ENCODE measurements around the gene EFR3B.

The EFR3B gene

DNA sequence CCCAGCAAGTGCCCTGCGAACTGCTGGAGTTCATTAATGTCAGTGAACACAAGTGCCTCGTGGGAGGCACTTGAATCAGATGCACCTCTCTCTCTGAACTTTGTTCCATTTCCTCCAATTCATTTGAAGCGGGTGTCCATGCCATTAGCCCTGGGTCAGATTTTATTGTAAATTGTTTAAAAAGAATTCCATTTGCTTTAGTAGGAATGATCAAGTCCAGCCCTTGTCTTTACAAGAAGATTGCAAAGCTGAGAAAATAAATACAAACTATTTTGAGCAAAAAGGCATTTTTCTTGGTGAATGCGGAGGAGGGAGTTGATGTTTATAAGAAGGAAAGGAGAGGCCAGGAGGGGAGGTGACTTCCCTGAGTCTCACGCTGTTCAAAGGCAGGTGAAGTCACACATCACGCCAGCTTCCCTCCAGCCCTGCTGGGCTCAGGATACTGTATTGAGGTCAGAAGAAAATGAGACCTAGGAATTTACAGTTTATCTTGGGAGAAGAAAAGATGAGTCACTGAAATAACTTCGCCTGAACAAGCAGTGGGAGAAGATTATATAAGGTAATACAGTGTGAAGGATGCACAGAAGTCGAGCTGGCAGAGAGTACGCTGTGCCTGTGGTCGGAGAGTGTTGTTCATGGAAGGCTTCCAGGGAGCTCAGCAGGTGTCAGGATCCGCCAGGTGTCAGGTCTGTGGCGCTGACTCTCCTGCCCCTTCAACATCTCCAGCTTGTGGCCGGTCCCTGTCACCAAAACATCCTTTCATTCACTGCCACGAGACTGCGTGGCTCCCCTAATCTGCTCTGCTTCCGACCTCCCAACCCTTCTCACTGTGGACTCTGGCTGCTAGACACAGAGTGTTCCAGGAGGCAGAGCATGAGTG lies 36.5 kb downstream of the EFR3B start (continued):
- no peak for TF ChIP-seq AEBP2 (tag by site-specific recombination; IDR thresholded peaks at IDR 0.05; ENCODE audit: borderline replicate concordance)
- TF ChIP-seq, protein P1, sequence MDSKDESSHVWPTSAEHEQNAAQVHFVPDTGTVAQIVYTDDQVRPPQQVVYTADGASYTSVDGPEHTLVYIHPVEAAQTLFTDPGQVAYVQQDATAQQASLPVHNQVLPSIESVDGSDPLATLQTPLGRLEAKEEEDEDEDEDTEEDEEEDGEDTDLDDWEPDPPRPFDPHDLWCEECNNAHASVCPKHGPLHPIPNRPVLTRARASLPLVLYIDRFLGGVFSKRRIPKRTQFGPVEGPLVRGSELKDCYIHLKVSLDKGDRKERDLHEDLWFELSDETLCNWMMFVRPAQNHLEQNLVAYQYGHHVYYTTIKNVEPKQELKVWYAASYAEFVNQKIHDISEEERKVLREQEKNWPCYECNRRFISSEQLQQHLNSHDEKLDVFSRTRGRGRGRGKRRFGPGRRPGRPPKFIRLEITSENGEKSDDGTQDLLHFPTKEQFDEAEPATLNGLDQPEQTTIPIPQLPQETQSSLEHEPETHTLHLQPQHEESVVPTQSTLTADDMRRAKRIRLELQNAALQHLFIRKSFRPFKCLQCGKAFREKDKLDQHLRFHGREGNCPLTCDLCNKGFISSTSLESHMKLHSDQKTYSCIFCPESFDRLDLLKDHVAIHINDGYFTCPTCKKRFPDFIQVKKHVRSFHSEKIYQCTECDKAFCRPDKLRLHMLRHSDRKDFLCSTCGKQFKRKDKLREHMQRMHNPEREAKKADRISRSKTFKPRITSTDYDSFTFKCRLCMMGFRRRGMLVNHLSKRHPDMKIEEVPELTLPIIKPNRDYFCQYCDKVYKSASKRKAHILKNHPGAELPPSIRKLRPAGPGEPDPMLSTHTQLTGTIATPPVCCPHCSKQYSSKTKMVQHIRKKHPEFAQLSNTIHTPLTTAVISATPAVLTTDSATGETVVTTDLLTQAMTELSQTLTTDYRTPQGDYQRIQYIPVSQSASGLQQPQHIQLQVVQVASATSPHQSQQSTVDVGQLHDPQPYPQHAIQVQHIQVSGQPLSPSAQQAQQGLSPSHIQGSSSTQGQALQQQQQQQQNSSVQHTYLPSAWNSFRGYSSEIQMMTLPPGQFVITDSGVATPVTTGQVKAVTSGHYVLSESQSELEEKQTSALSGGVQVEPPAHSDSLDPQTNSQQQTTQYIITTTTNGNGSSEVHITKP (tag by site-specific recombination; IDR thresholded peaks at IDR 0.05), result peak; percentile 74
- no peak for TF ChIP-seq KLF9 (tag by site-specific recombination; IDR thresholded peaks at IDR 0.05; ENCODE audit: low read depth)
- TF ChIP-seq ZNF391 (tag by site-specific recombination; IDR thresholded peaks at IDR 0.05; ENCODE audit: borderline replicate concordance, low read depth), result no peak; the same call in 1 of the 2 replicates
- no peak for TF ChIP-seq ZNF707 (tag by site-specific recombination; IDR thresholded peaks at IDR 0.05)
- TF ChIP-seq ZNF544 (tag by site-specific recombination; IDR thresholded peaks at IDR 0.05), result no peak
- no peak for TF ChIP-seq ZNF239 (tag by site-specific recombination; IDR thresholded peaks at IDR 0.05)
- peak; percentile 99 for TF ChIP-seq SCRT2 (tag by site-specific recombination; IDR thresholded peaks at IDR 0.05)
- no peak for TF ChIP-seq HOXC10 (CRISPR knock-in tag; IDR thresholded peaks at IDR 0.05)
- no peak for TF ChIP-seq ZNF274 (IDR thresholded peaks at IDR 0.05; ENCODE audit: low read length)
- no peak for TF ChIP-seq ZNF274 (tag by site-specific recombination; IDR thresholded peaks at IDR 0.05; ENCODE audit: borderline replicate concordance)
- TF ChIP-seq ZNF792 (tag by site-specific recombination; IDR thresholded peaks at IDR 0.05), result no peak
- TF ChIP-seq GLI2 (tag by site-specific recombination; IDR thresholded peaks at IDR 0.05; ENCODE audit: borderline replicate concordance, low read depth), result peak; percentile 57; the same call in 1 of the 2 replicates
- 0 out of 2 replicates have a peak, but pooled peaks have one; percentile 13 for TF ChIP-seq EGR2 (tag by site-specific recombination; IDR thresholded peaks at IDR 0.05; ENCODE audit: low read depth)
- TF ChIP-seq ZFP3 (tag by site-specific recombination; IDR thresholded peaks at IDR 0.05; ENCODE audit: low read depth), result no peak
- TF ChIP-seq ZNF843 (tag by site-specific recombination; IDR thresholded peaks at IDR 0.05), result peak; percentile 93
- no peak for TF ChIP-seq MEIS1 (CRISPR knock-in tag; IDR thresholded peaks at IDR 0.05; ENCODE audit: borderline replicate concordance)
- peak; percentile 94 for TF ChIP-seq INSM2 (tag by site-specific recombination; IDR thresholded peaks at IDR 0.05)
- no peak for TF ChIP-seq YY1 (tag by site-specific recombination; IDR thresholded peaks at IDR 0.05)
- peak; percentile 99 for TF ChIP-seq OSR2 (tag by site-specific recombination; IDR thresholded peaks at IDR 0.05)
- TF ChIP-seq ZNF521 (tag by site-specific recombination; IDR thresholded peaks at IDR 0.05), result no peak
- no peak for TF ChIP-seq ZNF132 (tag by site-specific recombination; IDR thresholded peaks at IDR 0.05; ENCODE audit: borderline replicate concordance)
- TF ChIP-seq ZNF175 (tag by site-specific recombination; IDR thresholded peaks at IDR 0.05), result no peak
- TF ChIP-seq, protein P2, sequence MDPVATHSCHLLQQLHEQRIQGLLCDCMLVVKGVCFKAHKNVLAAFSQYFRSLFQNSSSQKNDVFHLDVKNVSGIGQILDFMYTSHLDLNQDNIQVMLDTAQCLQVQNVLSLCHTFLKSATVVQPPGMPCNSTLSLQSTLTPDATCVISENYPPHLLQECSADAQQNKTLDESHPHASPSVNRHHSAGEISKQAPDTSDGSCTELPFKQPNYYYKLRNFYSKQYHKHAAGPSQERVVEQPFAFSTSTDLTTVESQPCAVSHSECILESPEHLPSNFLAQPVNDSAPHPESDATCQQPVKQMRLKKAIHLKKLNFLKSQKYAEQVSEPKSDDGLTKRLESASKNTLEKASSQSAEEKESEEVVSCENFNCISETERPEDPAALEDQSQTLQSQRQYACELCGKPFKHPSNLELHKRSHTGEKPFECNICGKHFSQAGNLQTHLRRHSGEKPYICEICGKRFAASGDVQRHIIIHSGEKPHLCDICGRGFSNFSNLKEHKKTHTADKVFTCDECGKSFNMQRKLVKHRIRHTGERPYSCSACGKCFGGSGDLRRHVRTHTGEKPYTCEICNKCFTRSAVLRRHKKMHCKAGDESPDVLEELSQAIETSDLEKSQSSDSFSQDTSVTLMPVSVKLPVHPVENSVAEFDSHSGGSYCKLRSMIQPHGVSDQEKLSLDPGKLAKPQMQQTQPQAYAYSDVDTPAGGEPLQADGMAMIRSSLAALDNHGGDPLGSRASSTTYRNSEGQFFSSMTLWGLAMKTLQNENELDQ (tag by site-specific recombination; IDR thresholded peaks at IDR 0.05; ENCODE audit: low read depth), result no peak
- TF ChIP-seq TSHZ1 (tag by site-specific recombination; IDR thresholded peaks at IDR 0.05; ENCODE audit: borderline replicate concordance), result peak; percentile 76
- TF ChIP-seq ZNF404 (tag by site-specific recombination; IDR thresholded peaks at IDR 0.05), result no peak
- TF ChIP-seq ZNF302 (tag by site-specific recombination; IDR thresholded peaks at IDR 0.05; ENCODE audit: low read depth), result no peak
